ENCODE data around the gene COL4A2.

COL4A2 gene

GRCh38 chr13:110410000-110410399 is 102.9 kb downstream of the COL4A2 start:
- peaks cover 30% of the 10 kb centered on the region for H3K79me2 ChIP-seq (ENCODE audit: control insufficient read depth, insufficient read depth, low read length, unreplicated experiment)
- no peak overlapping the region for H2AFZ ChIP-seq (ENCODE audit: low read length, unreplicated experiment)
- H3K4me3 ChIP-seq (ENCODE audit: low read depth, low read length): 0 out of 2 replicates have a peak overlapping the region, but pooled peaks have one; percentile 9
- peak overlapping the region; percentile 98 for H3K27ac ChIP-seq (ENCODE audit: low read depth, low read length)
- peaks cover 73% of the 10 kb centered on the region for H3K4me1 ChIP-seq (ENCODE audit: control insufficient read depth, insufficient read depth, low read length, unreplicated experiment)
- H3K27me3 ChIP-seq (ENCODE audit: insufficient read depth, low read length): no peaks in the 10 kb centered on the region
- H3K36me3 ChIP-seq (ENCODE audit: insufficient read depth, low read length): no peaks in the 10 kb centered on the region

DNA sequence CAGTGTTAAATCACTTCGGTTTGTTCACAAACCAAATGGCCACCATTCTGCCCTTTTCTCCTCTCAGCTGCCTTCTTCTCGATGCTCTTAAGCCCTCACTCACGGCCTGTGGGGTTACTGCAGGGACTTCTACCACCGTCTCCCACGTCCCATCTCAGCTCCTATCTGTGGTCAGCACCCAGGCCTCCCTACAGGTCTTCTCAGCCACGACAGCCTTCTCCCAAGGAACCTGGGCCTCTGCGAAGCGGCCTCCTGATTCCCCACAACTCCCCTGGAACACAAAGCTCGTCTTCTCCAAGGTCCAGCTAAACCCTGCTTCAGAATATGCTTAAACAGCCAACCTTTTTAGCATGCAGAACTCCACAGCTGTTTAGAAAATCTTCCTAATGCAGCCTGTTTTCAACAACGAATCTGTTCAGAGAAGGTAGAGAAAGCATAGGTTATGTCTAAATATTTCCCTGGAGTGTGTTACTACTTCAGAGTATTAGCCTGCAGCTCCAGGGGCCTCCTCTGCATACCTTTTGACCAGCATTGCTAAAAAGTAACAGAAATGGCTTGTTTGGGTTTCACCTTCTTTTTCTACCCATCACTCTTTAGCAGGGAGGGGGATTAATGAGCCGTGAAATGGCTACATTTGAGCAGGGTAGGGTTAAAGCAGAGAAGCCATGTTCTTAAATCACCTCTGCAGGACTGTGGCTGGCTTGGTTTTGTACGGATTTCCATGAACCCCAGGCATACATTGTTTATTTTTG is 104.0 kb downstream of the COL4A2 start:
- Histone ChIP-seq H3K4me3 (ENCODE audit: low read depth, low read length) (no peak overlapping the region), H3K4me1 (ENCODE audit: control insufficient read depth, insufficient read depth, low read length, unreplicated experiment) (peaks cover 72% of the 10 kb centered on the region), H3K36me3 (ENCODE audit: insufficient read depth, low read length) (no peaks in the 10 kb centered on the region), H3K27ac (ENCODE audit: low read depth, low read length) (peak overlapping the region; percentile 98), H3K79me2 (ENCODE audit: control insufficient read depth, insufficient read depth, low read length, unreplicated experiment) (peaks cover 33% of the 10 kb centered on the region), H3K27me3 (ENCODE audit: insufficient read depth, low read length) (no peaks in the 10 kb centered on the region), H2AFZ (ENCODE audit: low read length, unreplicated experiment) (no peak overlapping the region)

DNA sequence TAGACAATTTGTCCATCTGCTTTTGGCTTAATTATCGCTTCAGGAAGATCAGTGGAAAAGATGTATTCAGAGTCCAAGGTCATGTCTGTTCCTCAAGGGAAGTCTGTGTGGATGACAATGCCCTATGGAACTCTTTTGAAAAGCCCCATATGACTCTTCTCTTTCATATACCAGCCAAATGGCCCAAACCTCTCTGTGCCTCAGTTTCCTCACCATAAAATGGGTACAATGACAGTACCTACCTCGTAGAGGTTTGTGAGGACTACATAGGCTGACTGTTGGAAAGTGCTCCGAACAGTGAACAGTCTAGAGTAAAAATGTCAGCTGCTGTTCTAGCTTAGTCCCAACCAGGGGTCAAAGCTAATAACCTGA is 104.6 kb downstream of the COL4A2 start:
- H3K27ac ChIP-seq (ENCODE audit: low read depth, low read length): peak overlapping the region; percentile 98

DNA sequence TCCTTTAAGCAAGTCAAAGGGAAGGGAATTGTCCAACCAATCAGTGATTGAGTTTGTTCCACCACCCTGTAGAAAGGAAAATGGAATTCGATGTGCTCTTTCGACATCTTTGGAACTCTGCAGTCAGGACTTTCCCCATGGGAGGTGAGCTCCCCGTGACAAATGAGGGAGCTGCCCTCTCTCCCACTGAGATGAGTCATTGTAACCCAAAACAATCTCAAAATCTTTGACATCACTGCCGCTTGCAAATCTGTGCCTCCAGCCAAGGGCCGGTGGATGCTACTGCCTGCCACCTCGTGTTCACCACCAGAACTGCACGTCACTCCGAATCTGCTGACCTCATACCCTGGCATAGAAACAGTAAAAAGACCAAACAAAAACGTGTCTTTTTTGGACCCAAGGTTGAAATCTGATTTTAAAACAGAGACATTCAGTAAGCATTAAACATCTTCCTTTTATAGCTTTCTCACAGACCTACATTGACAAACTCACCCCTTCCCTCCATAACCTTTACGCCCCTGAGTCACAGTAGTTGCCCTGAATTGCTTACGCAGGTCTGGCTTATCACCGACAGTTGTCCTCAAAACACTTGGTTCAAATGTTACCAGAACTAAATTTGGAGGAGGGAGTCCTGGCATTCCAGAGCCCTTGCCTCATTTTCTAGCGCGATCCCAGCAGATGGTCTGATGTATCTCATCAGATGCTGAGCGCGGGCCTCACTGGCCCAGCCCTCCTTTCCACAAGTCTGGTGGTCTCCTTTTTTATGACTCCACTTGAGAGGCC is 105.2 kb downstream of the COL4A2 start:
- no peak overlapping the region for H2AFZ ChIP-seq (ENCODE audit: low read length, unreplicated experiment)
- peak overlapping the region; percentile 41; the same call in 1 of the 2 replicates for H3K4me3 ChIP-seq (ENCODE audit: low read depth, low read length)
- no peaks in the 10 kb centered on the region for H3K27me3 ChIP-seq (ENCODE audit: insufficient read depth, low read length)
- H3K27ac ChIP-seq (ENCODE audit: low read depth, low read length): peak overlapping the region; percentile 98
- peaks cover 67% of the 10 kb centered on the region for H3K4me1 ChIP-seq (ENCODE audit: control insufficient read depth, insufficient read depth, low read length, unreplicated experiment)
- H3K36me3 ChIP-seq (ENCODE audit: insufficient read depth, low read length): no peaks in the 10 kb centered on the region
- peaks cover 33% of the 10 kb centered on the region for H3K79me2 ChIP-seq (ENCODE audit: control insufficient read depth, insufficient read depth, low read length, unreplicated experiment)

More for the DNA sequence above, 104.6 kb downstream of the COL4A2 start:
- peaks cover 33% of the 10 kb centered on the region for H3K79me2 ChIP-seq (ENCODE audit: control insufficient read depth, insufficient read depth, low read length, unreplicated experiment)
- no peaks in the 10 kb centered on the region for H3K36me3 ChIP-seq (ENCODE audit: insufficient read depth, low read length)
- peaks cover 69% of the 10 kb centered on the region for H3K4me1 ChIP-seq (ENCODE audit: control insufficient read depth, insufficient read depth, low read length, unreplicated experiment)
- no peaks in the 10 kb centered on the region for H3K27me3 ChIP-seq (ENCODE audit: insufficient read depth, low read length)
- H2AFZ ChIP-seq (ENCODE audit: low read length, unreplicated experiment): no peak overlapping the region
- peak overlapping the region; percentile 41; the same call in 1 of the 2 replicates for H3K4me3 ChIP-seq (ENCODE audit: low read depth, low read length)

GRCh38 chr13:110413016-110413675 is 106.1 kb downstream of the COL4A2 start:
- H3K27ac ChIP-seq (ENCODE audit: low read depth, low read length): peak overlapping the region; percentile 98
- peaks cover 61% of the 10 kb centered on the region for H3K4me1 ChIP-seq (ENCODE audit: control insufficient read depth, insufficient read depth, low read length, unreplicated experiment)
- no peaks in the 10 kb centered on the region for H3K27me3 ChIP-seq (ENCODE audit: insufficient read depth, low read length)
- H3K79me2 ChIP-seq (ENCODE audit: control insufficient read depth, insufficient read depth, low read length, unreplicated experiment): peaks cover 33% of the 10 kb centered on the region
- H3K36me3 ChIP-seq (ENCODE audit: insufficient read depth, low read length): no peaks in the 10 kb centered on the region
- H3K4me3 ChIP-seq (ENCODE audit: low read depth, low read length): no peak overlapping the region
- no peak overlapping the region for H2AFZ ChIP-seq (ENCODE audit: low read length, unreplicated experiment)

GRCh38 chr13:110413676-110414040 is 106.6 kb downstream of the COL4A2 start:
- Histone ChIP-seq H3K4me1 (ENCODE audit: control insufficient read depth, insufficient read depth, low read length, unreplicated experiment) (peaks cover 57% of the 10 kb centered on the region), H2AFZ (ENCODE audit: low read length, unreplicated experiment) (no peak overlapping the region), H3K4me3 (ENCODE audit: low read depth, low read length) (no peak overlapping the region), H3K36me3 (ENCODE audit: insufficient read depth, low read length) (no peaks in the 10 kb centered on the region), H3K79me2 (ENCODE audit: control insufficient read depth, insufficient read depth, low read length, unreplicated experiment) (peaks cover 33% of the 10 kb centered on the region), H3K27ac (ENCODE audit: low read depth, low read length) (no peak overlapping the region), H3K27me3 (ENCODE audit: insufficient read depth, low read length) (no peaks in the 10 kb centered on the region)

- H3K36me3 ChIP-seq (ENCODE audit: insufficient read depth, low read length): no peaks in the 10 kb centered on the region
- peaks cover 53% of the 10 kb centered on the region for H3K4me1 ChIP-seq (ENCODE audit: control insufficient read depth, insufficient read depth, low read length, unreplicated experiment)
- H2AFZ ChIP-seq (ENCODE audit: low read length, unreplicated experiment): no peak overlapping the region
- H3K4me3 ChIP-seq (ENCODE audit: low read depth, low read length): no peak overlapping the region
- H3K27ac ChIP-seq (ENCODE audit: low read depth, low read length): peak overlapping the region; percentile 37; the same call in 1 of the 2 replicates
- no peaks in the 10 kb centered on the region for H3K27me3 ChIP-seq (ENCODE audit: insufficient read depth, low read length)
- H3K79me2 ChIP-seq (ENCODE audit: control insufficient read depth, insufficient read depth, low read length, unreplicated experiment): peaks cover 33% of the 10 kb centered on the region
Observed at GRCh38 chr13:110414283-110414682, 107.2 kb downstream of the COL4A2 start.

GRCh38 chr13:110414931-110415330 is 107.8 kb downstream of the COL4A2 start:
- H3K4me3 ChIP-seq (ENCODE audit: low read depth, low read length): no peak overlapping the region
- no peak overlapping the region for H2AFZ ChIP-seq (ENCODE audit: low read length, unreplicated experiment)
- peak overlapping the region; percentile 80; the same call in 1 of the 2 replicates for H3K27ac ChIP-seq (ENCODE audit: low read depth, low read length)
- peaks cover 46% of the 10 kb centered on the region for H3K4me1 ChIP-seq (ENCODE audit: control insufficient read depth, insufficient read depth, low read length, unreplicated experiment)
- H3K27me3 ChIP-seq (ENCODE audit: insufficient read depth, low read length): no peaks in the 10 kb centered on the region
- H3K79me2 ChIP-seq (ENCODE audit: control insufficient read depth, insufficient read depth, low read length, unreplicated experiment): peaks cover 33% of the 10 kb centered on the region
- no peaks in the 10 kb centered on the region for H3K36me3 ChIP-seq (ENCODE audit: insufficient read depth, low read length)

- H3K4me3 ChIP-seq (ENCODE audit: low read depth, low read length): no peak overlapping the region
- peaks cover 39% of the 10 kb centered on the region for H3K4me1 ChIP-seq (ENCODE audit: control insufficient read depth, insufficient read depth, low read length, unreplicated experiment)
- H3K27ac ChIP-seq (ENCODE audit: low read depth, low read length): peak overlapping the region; percentile 80; the same call in 1 of the 2 replicates
- no peaks in the 10 kb centered on the region for H3K27me3 ChIP-seq (ENCODE audit: insufficient read depth, low read length)
- peaks cover 26% of the 10 kb centered on the region for H3K79me2 ChIP-seq (ENCODE audit: control insufficient read depth, insufficient read depth, low read length, unreplicated experiment)
- H2AFZ ChIP-seq (ENCODE audit: low read length, unreplicated experiment): no peak overlapping the region
- H3K36me3 ChIP-seq (ENCODE audit: insufficient read depth, low read length): 0 out of 2 replicates have a peak, but pooled peaks cover 2% of the 10 kb centered on the region
Observed at GRCh38 chr13:110415669-110416068, 108.6 kb downstream of the COL4A2 start.

DNA sequence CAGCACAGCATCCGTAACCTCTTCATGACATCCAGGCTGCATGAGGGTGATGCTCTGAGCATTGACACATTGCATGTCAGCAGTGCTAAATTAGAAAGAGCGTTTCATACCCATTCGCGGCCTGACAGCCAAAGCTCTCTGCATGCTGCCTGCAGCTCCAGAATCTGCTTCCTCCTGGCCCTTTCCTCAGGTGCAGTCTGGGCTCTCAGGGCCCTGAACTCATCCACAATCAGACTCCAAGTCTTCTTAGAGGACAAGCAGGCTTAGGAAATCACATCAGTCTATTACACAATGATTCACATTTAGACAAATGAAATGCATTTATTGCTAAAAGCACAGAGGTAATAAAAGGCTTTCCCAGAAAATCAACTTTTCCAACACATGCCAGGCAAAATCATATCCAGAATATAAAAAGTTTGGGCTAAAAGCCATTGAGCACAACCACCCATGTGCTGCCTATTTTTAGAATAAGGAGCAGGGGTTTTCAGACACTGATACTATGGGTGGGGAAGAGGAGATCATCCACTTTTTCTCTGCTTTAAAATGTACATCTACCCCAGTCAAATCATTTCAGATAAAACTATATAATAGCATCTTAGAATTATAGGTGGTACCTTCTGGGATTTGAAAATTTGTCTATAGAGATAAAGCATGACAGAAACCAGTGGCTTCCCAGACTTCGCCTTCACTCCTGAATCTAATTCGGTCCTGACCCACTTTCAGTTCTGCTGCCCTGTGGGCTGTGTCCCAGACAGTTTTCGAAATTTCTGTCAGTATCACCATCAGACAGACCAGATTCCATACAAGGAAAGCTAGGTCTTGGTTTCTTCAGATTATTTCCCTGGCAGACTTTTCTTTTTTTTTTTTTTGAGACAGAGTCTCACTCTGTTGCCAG is 109.3 kb downstream of the COL4A2 start:
- Histone ChIP-seq H3K27me3 (ENCODE audit: insufficient read depth, low read length) (no peaks in the 10 kb centered on the region), H3K4me1 (ENCODE audit: control insufficient read depth, insufficient read depth, low read length, unreplicated experiment) (peaks cover 32% of the 10 kb centered on the region), H3K27ac (ENCODE audit: low read depth, low read length) (peak overlapping the region; percentile 80), H3K36me3 (ENCODE audit: insufficient read depth, low read length) (0 out of 2 replicates have a peak, but pooled peaks cover 4% of the 10 kb centered on the region), H3K4me3 (ENCODE audit: low read depth, low read length) (peak overlapping the region; percentile 71), H3K79me2 (ENCODE audit: control insufficient read depth, insufficient read depth, low read length, unreplicated experiment) (peaks cover 20% of the 10 kb centered on the region), H2AFZ (ENCODE audit: low read length, unreplicated experiment) (no peak overlapping the region)

All from ACC112 (cell line).